ENCODE measurements around the gene TBRG4. TPM values are rescaled to one million over a fixed set of nuclear protein-coding genes. Genes with fewer than 3 reads are reported as not detected.

TBRG4 gene
- total RNA-seq, 1 experiment from 2014 or later: 107 TPM

DNA sequence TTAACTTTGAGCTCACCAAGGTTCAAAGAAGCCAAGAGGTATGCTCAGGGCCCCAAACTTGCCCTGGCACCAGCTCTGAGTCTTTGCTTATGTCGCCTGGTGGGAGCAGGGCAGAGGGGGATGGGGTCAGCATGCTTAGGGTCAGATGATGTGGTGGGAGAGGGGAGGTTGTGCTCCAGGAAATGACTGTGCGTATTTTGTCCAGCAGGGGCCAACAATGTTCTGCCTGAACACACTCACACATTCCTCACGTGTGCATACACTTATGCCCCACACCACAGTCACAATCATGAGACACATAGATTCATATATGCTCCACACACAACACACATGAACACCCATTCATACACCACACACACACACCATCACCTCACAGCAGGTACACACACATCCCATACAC lies 41.7 kb upstream of the TBRG4 start:
- no peak overlapping the region for H3K9ac ChIP-seq (ENCODE audit: low read length)
- intact Hi-C loops (cut with micrococcal nuclease): loop anchor here (5.0 kb wide), 1 partner anchor 509 kb away; no protein-coding TSS in a partner anchor
- no peak overlapping the region for H2AFZ ChIP-seq (ENCODE audit: low read length)
- ATAC-seq (no peak), DNase-seq (no peak)
- ChIA-PET CTCF (no interaction called here), POLR2A (ENCODE audit: unreplicated experiment) (no interaction called here)
- H3K4me2 ChIP-seq (ENCODE audit: low read length): no peak overlapping the region
- no peak overlapping the region for H3K4me3 ChIP-seq (ENCODE audit: low read length)
- TF ChIP-seq EZH2phosphoT487 (IDR thresholded peaks at IDR 0.05; ENCODE audit: borderline replicate concordance, low read length): no peak
- no peak for TF ChIP-seq EZH2 (IDR thresholded peaks at IDR 0.05; ENCODE audit: low read length, unreplicated experiment)
- TF ChIP-seq, protein P1, sequence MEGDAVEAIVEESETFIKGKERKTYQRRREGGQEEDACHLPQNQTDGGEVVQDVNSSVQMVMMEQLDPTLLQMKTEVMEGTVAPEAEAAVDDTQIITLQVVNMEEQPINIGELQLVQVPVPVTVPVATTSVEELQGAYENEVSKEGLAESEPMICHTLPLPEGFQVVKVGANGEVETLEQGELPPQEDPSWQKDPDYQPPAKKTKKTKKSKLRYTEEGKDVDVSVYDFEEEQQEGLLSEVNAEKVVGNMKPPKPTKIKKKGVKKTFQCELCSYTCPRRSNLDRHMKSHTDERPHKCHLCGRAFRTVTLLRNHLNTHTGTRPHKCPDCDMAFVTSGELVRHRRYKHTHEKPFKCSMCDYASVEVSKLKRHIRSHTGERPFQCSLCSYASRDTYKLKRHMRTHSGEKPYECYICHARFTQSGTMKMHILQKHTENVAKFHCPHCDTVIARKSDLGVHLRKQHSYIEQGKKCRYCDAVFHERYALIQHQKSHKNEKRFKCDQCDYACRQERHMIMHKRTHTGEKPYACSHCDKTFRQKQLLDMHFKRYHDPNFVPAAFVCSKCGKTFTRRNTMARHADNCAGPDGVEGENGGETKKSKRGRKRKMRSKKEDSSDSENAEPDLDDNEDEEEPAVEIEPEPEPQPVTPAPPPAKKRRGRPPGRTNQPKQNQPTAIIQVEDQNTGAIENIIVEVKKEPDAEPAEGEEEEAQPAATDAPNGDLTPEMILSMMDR (conservative IDR thresholded peaks at IDR 0.05; ENCODE audit: low read depth, low read length): no peak
- no peaks in the 10 kb centered on the region for H3K79me2 ChIP-seq (ENCODE audit: low read length)
- no peaks in the 10 kb centered on the region for H4K20me1 ChIP-seq (ENCODE audit: low read length)
- no peaks in the 10 kb centered on the region for H3F3A ChIP-seq (ENCODE audit: low read length, unreplicated experiment)
- no TSS peak for BruUV-seq (replicated peaks)
- H3K9me2 ChIP-seq (replicated peaks; ENCODE audit: low read length): no peaks in the 10 kb centered on the region
- no peak overlapping the region for H3K27ac ChIP-seq (ENCODE audit: low read length)
- H3K4me1 ChIP-seq (ENCODE audit: insufficient read depth, low read length): no peaks in the 10 kb centered on the region
- no peaks in the 10 kb centered on the region for H3K9me3 ChIP-seq (ENCODE audit: low read length)
- H3K36me3 ChIP-seq (ENCODE audit: low read depth, low read length): no peaks in the 10 kb centered on the region
- H3K27me3 ChIP-seq (ENCODE audit: low read length): no peaks in the 10 kb centered on the region

DNA sequence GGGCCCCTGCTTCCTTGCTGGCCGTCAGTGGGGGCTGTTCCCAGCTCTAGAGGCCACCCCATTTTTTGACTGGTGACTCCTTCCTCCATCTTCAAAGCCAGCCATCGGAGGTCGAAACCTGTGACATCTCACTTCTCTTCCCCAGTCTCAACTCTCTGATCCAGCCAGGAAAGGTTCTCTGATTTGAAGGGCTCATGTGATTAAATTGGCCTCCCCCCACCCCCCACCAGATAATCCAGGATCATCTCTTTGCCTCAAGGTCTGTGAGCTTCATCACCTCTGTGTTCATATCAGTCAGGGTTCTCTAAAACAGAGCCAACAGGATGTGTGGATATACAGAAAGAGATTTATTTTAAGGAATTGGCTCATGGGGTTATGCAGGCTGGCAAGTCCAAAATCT lies 40.5 kb upstream of the TBRG4 start:
- ATAC-seq: no peak
- no peaks in the 10 kb centered on the region for H3K4me1 ChIP-seq (ENCODE audit: insufficient read depth, low read length)
- no peaks in the 10 kb centered on the region for H4K20me1 ChIP-seq (ENCODE audit: low read length)
- no peaks in the 10 kb centered on the region for H3K9me3 ChIP-seq (ENCODE audit: low read length)
- no peak overlapping the region for H3K4me2 ChIP-seq (ENCODE audit: low read length)
- no TSS peak for BruUV-seq (replicated peaks)
- ChIA-PET POLR2A (ENCODE audit: unreplicated experiment) (no interaction called here), CTCF (no interaction called here)
- intact Hi-C loops (cut with micrococcal nuclease): loop anchor here (5.0 kb wide), 1 partner anchor 510 kb away; no protein-coding TSS in a partner anchor
- H3K36me3 ChIP-seq (ENCODE audit: low read depth, low read length): no peaks in the 10 kb centered on the region
- DNase-seq: no peak
- no peaks in the 10 kb centered on the region for H3F3A ChIP-seq (ENCODE audit: low read length, unreplicated experiment)
- H3K4me3 ChIP-seq (ENCODE audit: low read length): no peak overlapping the region
- H3K27ac ChIP-seq (ENCODE audit: low read length): no peak overlapping the region
- H2AFZ ChIP-seq (ENCODE audit: low read length): no peak overlapping the region
- H3K9me2 ChIP-seq (replicated peaks; ENCODE audit: low read length): no peaks in the 10 kb centered on the region
- no peak for TF ChIP-seq EZH2phosphoT487 (IDR thresholded peaks at IDR 0.05; ENCODE audit: borderline replicate concordance, low read length)
- no peak for TF ChIP-seq EZH2 (IDR thresholded peaks at IDR 0.05; ENCODE audit: low read length, unreplicated experiment)
- TF ChIP-seq, protein P1 (conservative IDR thresholded peaks at IDR 0.05; ENCODE audit: low read depth, low read length): no peak
- no peaks in the 10 kb centered on the region for H3K79me2 ChIP-seq (ENCODE audit: low read length)
- no peaks in the 10 kb centered on the region for H3K27me3 ChIP-seq (ENCODE audit: low read length)
- no peak overlapping the region for H3K9ac ChIP-seq (ENCODE audit: low read length)

DNA sequence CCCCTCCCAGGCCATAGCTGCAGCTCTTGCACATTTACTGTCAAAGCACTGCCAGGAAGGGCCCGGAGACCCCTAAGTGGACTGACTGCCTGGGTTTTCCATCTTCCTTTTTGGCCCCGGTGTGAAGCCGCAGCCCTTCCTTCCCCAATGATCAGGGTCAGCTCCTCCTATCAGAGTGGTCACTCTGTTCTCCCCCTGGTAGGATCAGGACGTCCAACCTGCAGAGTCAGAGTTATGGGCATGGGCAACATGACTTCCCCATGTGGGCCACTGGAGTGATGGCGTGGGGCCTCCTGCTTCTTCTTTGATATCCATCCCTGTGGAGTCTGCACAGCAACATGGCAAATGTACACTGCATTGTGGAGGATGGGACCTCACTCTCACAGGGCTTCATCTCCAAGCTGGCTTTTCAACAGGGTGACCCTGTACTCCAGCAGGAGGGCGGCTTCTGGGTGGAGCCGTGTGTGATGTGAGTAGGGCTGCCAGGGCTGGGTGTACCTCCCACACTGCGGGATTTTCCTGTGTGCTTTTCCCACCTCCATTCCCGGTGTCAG lies 39.7 kb upstream of the TBRG4 start:
- Histone ChIP-seq H3K79me2 (ENCODE audit: low read length) (no peaks in the 10 kb centered on the region), H3K4me1 (ENCODE audit: insufficient read depth, low read length) (no peaks in the 10 kb centered on the region), H3K9ac (ENCODE audit: low read length) (no peak overlapping the region), H4K20me1 (ENCODE audit: low read length) (no peaks in the 10 kb centered on the region), H3F3A (ENCODE audit: low read length, unreplicated experiment) (no peaks in the 10 kb centered on the region), H3K36me3 (ENCODE audit: low read depth, low read length) (no peaks in the 10 kb centered on the region), H3K9me3 (ENCODE audit: low read length) (no peaks in the 10 kb centered on the region), H3K27me3 (ENCODE audit: low read length) (no peaks in the 10 kb centered on the region), H3K9me2 (replicated peaks; ENCODE audit: low read length) (no peaks in the 10 kb centered on the region), H3K4me3 (ENCODE audit: low read length) (no peak overlapping the region), H2AFZ (ENCODE audit: low read length) (no peak overlapping the region), H3K4me2 (ENCODE audit: low read length) (no peak overlapping the region), H3K27ac (ENCODE audit: low read length) (no peak overlapping the region)
- TF ChIP-seq EZH2 (IDR thresholded peaks at IDR 0.05; ENCODE audit: low read length, unreplicated experiment): no peak
- TF ChIP-seq EZH2phosphoT487 (IDR thresholded peaks at IDR 0.05; ENCODE audit: borderline replicate concordance, low read length): no peak
- TF ChIP-seq, protein P1 (conservative IDR thresholded peaks at IDR 0.05; ENCODE audit: low read depth, low read length): no peak
- BruUV-seq (replicated peaks): no TSS peak
- ChIA-PET POLR2A (ENCODE audit: unreplicated experiment) (no interaction called here), CTCF (no interaction called here)
- no peak for DNase-seq
- intact Hi-C loops (cut with micrococcal nuclease): loop anchor here (5.0 kb wide), 1 partner anchor 511 kb away; no protein-coding TSS in a partner anchor
- no peak for ATAC-seq
